ENCODE data around the gene TSGA10. TPM values are rescaled to one million over a fixed set of nuclear protein-coding genes. Genes with fewer than 3 reads are reported as not detected.

TSGA10 gene
- total RNA-seq, 1 experiment from 2014 or later: 6.6 TPM

DNA sequence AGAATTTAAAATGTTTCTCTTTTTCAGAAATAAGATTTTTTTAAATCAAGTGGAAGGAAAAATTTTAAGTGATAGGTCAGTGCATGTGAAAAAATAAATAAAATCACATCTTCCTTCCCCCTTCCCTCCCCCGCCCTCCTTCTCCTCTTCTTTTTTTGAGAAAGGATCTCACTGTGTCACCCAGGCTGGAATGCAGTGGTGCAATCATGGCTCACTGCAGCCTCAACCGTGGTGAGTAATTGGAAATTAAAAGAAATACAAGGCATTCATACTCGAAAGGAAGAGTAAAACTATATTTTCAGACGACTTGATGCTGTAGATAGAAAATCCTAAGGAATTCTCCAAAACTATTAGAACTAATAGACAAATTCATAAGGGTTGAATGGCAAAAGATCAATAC is 201.8 kb downstream of the TSGA10 start:
- TF ChIP-seq CBX3 (IDR thresholded peaks at IDR 0.05; ENCODE audit: low read depth): no peak
- TF ChIP-seq, protein P1, sequence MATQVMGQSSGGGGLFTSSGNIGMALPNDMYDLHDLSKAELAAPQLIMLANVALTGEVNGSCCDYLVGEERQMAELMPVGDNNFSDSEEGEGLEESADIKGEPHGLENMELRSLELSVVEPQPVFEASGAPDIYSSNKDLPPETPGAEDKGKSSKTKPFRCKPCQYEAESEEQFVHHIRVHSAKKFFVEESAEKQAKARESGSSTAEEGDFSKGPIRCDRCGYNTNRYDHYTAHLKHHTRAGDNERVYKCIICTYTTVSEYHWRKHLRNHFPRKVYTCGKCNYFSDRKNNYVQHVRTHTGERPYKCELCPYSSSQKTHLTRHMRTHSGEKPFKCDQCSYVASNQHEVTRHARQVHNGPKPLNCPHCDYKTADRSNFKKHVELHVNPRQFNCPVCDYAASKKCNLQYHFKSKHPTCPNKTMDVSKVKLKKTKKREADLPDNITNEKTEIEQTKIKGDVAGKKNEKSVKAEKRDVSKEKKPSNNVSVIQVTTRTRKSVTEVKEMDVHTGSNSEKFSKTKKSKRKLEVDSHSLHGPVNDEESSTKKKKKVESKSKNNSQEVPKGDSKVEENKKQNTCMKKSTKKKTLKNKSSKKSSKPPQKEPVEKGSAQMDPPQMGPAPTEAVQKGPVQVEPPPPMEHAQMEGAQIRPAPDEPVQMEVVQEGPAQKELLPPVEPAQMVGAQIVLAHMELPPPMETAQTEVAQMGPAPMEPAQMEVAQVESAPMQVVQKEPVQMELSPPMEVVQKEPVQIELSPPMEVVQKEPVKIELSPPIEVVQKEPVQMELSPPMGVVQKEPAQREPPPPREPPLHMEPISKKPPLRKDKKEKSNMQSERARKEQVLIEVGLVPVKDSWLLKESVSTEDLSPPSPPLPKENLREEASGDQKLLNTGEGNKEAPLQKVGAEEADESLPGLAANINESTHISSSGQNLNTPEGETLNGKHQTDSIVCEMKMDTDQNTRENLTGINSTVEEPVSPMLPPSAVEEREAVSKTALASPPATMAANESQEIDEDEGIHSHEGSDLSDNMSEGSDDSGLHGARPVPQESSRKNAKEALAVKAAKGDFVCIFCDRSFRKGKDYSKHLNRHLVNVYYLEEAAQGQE (IDR thresholded peaks at IDR 0.05; ENCODE audit: low read depth): no peak
- TF ChIP-seq POLR2AphosphoS5 (IDR thresholded peaks at IDR 0.05; ENCODE audit: low read depth, low read length): no peak
- no peak for TF ChIP-seq ELF1 (IDR thresholded peaks at IDR 0.05; ENCODE audit: borderline replicate concordance, low read depth)
- no peak for TF ChIP-seq SIN3A (IDR thresholded peaks at IDR 0.05; ENCODE audit: low read depth)
- TF ChIP-seq EGR1 (IDR thresholded peaks at IDR 0.05; ENCODE audit: low read depth): no peak
- no peak for TF ChIP-seq RAD21 (IDR thresholded peaks at IDR 0.05; ENCODE audit: low read depth)
- TF ChIP-seq POLR2A (IDR thresholded peaks at IDR 0.05; ENCODE audit: borderline replicate concordance, extremely low read depth, insufficient read depth, insufficient read length): no peak
- TF ChIP-seq EZH2 (IDR thresholded peaks at IDR 0.05): no peak
- TF ChIP-seq FOSL1 (IDR thresholded peaks at IDR 0.05; ENCODE audit: low read depth): no peak
- TF ChIP-seq ZFX (IDR thresholded peaks at IDR 0.05): no peak
- TF ChIP-seq, protein P2, sequence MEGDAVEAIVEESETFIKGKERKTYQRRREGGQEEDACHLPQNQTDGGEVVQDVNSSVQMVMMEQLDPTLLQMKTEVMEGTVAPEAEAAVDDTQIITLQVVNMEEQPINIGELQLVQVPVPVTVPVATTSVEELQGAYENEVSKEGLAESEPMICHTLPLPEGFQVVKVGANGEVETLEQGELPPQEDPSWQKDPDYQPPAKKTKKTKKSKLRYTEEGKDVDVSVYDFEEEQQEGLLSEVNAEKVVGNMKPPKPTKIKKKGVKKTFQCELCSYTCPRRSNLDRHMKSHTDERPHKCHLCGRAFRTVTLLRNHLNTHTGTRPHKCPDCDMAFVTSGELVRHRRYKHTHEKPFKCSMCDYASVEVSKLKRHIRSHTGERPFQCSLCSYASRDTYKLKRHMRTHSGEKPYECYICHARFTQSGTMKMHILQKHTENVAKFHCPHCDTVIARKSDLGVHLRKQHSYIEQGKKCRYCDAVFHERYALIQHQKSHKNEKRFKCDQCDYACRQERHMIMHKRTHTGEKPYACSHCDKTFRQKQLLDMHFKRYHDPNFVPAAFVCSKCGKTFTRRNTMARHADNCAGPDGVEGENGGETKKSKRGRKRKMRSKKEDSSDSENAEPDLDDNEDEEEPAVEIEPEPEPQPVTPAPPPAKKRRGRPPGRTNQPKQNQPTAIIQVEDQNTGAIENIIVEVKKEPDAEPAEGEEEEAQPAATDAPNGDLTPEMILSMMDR (IDR thresholded peaks at IDR 0.05 in 2 of 3, conservative IDR thresholded peaks at IDR 0.05 in 1 of 3; ENCODE audit: borderline replicate concordance in 1 of 3, insufficient read depth in 1 of 3, low read depth in 2 of 3, low read length in 2 of 3): no peak
- TF ChIP-seq SP1 (IDR thresholded peaks at IDR 0.05; ENCODE audit: low read depth): no peak
- Histone ChIP-seq H3K4me2 (ENCODE audit: low read length) (no peak overlapping the region), H3K79me2 (ENCODE audit: insufficient read depth, low read length) (no peaks in the 10 kb centered on the region), H3K4me1 (ENCODE audit: control insufficient read depth in 1 of 2, insufficient read depth in 2 of 2, low read length in 2 of 2) (no peaks in the 10 kb centered on the region), H3K27ac (ENCODE audit: low read depth, low read length) (no peak overlapping the region), H3K36me3 (ENCODE audit: control insufficient read depth in 1 of 2, insufficient read depth in 2 of 2, low read length in 2 of 2) (no peaks in the 10 kb centered on the region), H3K9ac (ENCODE audit: low read length) (no peak overlapping the region), H3K9me3 (ENCODE audit: control insufficient read depth in 1 of 2, insufficient read depth in 1 of 2, low read depth in 1 of 2, low read length in 2 of 2) (no peaks in the 10 kb centered on the region), H3K9me2 (ENCODE audit: insufficient read depth) (no peaks in the 10 kb centered on the region), H3K4me3 (replicated peaks in 1 of 2; ENCODE audit: low read depth in 1 of 2, low read length in 2 of 2) (no peak overlapping the region), H4K20me1 (ENCODE audit: insufficient read depth) (no peaks in the 10 kb centered on the region), H3K27me3 (ENCODE audit: insufficient read depth, low read length) (no peaks in the 10 kb centered on the region), H2AFZ (ENCODE audit: low read depth, low read length, poor library complexity, severe bottlenecking) (no peak overlapping the region)
- ChIA-PET RAD21 (ENCODE audit: low non-redundant PET in 1 of 2, low total read pairs in 2 of 2, uncharacterized antibody in 2 of 2, unreplicated experiment in 2 of 2) (no interaction called here), POLR2A (no interaction called here), CTCF (no interaction called here)
- intact Hi-C loops (cut with micrococcal nuclease): no loop called here
- DNase-seq (ENCODE audit: low read depth, low spot score) (no peak), ATAC-seq (no peak)
- no TSS peak for BruUV-seq (replicated peaks)

Data from HCT116 (cell line).